Measurements from ENCODE around the gene HADHA. TPM values are rescaled to one million over a fixed set of nuclear protein-coding genes. Genes with fewer than 3 reads are reported as not detected.

HADHA gene
- total RNA-seq, 6 experiments from 2014 or later, result 115 to 246 (median 160) TPM

DNA sequence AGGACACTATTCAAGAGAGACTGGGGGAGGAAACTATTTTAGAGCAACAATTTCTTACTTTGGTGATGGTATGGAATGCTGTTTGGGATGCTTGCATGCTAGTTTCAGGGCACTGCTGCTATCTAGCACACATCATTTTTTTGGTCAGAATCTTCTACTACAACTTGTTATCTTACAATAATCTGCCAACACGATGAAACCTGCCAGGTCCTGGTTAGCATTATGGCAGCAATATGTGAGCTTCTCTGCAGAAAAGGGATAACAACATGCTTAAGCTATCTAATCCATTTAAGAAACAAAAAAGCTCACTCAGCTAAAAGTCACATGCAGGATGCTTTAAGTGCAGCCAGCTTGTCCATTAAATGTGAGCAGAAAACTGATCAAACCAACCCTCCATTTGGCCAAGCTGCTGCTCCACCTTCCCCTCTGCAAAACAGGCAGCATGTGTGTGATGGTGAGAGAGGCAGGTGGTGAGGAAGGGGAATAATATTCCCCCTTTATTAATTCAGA lies 41.4 kb downstream of the HADHA start:
- Histone ChIP-seq H3K4me3 (no peak overlapping the region), H3K4me1 (no peaks in the 10 kb centered on the region), H3K36me3 (peaks cover 7 to 85% (median 38%) of the 10 kb centered on the region in 4 donors), H3K27ac (no peak overlapping the region), H3K9me3 (no peaks in the 10 kb centered on the region), H3K27me3 (no peaks in the 10 kb centered on the region)
- TF ChIP-seq POLR2A (IDR thresholded peaks at IDR 0.05), result no peak
- TF ChIP-seq CTCF (IDR thresholded peaks at IDR 0.05), result no peak
- intact Hi-C loops (cut with DNase I), result no loop called here
- 27% methylated on average over 1 of the region's 1 CpG for WGBS (ENCODE audit: insufficient coverage, low coverage, low lambda C conversion rate, missing lambda C conversion rate)
- DNase-seq (no peak), ATAC-seq (no peak)

- ATAC-seq (no peak), DNase-seq (no peak)
- no peak overlapping the region for H3K27ac ChIP-seq
- WGBS (ENCODE audit: insufficient coverage, low coverage, low lambda C conversion rate, missing lambda C conversion rate), result 90% methylated on average over 4 of the region's 4 CpGs
- H3K27me3 ChIP-seq, result no peaks in the 10 kb centered on the region
- H3K4me1 ChIP-seq, result no peaks in the 10 kb centered on the region
- TF ChIP-seq CTCF (IDR thresholded peaks at IDR 0.05) (no peak), POLR2A (IDR thresholded peaks at IDR 0.05) (no peak)
- no peak overlapping the region for H3K4me3 ChIP-seq
- intact Hi-C loops (cut with DNase I), result no loop called here
- peaks cover 3 to 95% (median 65%) of the 10 kb centered on the region in 4 donors for H3K36me3 ChIP-seq
- H3K9me3 ChIP-seq, result no peaks in the 10 kb centered on the region
Measured at GRCh38 chr2:26197516-26197915, 46.9 kb downstream of the HADHA start.

- TF ChIP-seq CTCF (IDR thresholded peaks at IDR 0.05) (no peak), POLR2A (IDR thresholded peaks at IDR 0.05) (no peak)
- DNase-seq (no peak), ATAC-seq (peak in 2 of 4 donors; percentile 18 to 33)
- intact Hi-C loops (cut with DNase I), result no loop called here
- no peak overlapping the region for H3K27ac ChIP-seq
- no peaks in the 10 kb centered on the region for H3K9me3 ChIP-seq
- H3K4me1 ChIP-seq, result no peaks in the 10 kb centered on the region
- no peaks in the 10 kb centered on the region for H3K27me3 ChIP-seq
- H3K36me3 ChIP-seq, result peaks cover 3 to 93% (median 63%) of the 10 kb centered on the region in 4 donors
- WGBS (ENCODE audit: insufficient coverage, low coverage, low lambda C conversion rate, missing lambda C conversion rate), result 82% methylated on average over 9 of the region's 9 CpGs
- no peak overlapping the region for H3K4me3 ChIP-seq
Measured at GRCh38 chr2:26196683-26197418, 47.6 kb downstream of the HADHA start.

DNA sequence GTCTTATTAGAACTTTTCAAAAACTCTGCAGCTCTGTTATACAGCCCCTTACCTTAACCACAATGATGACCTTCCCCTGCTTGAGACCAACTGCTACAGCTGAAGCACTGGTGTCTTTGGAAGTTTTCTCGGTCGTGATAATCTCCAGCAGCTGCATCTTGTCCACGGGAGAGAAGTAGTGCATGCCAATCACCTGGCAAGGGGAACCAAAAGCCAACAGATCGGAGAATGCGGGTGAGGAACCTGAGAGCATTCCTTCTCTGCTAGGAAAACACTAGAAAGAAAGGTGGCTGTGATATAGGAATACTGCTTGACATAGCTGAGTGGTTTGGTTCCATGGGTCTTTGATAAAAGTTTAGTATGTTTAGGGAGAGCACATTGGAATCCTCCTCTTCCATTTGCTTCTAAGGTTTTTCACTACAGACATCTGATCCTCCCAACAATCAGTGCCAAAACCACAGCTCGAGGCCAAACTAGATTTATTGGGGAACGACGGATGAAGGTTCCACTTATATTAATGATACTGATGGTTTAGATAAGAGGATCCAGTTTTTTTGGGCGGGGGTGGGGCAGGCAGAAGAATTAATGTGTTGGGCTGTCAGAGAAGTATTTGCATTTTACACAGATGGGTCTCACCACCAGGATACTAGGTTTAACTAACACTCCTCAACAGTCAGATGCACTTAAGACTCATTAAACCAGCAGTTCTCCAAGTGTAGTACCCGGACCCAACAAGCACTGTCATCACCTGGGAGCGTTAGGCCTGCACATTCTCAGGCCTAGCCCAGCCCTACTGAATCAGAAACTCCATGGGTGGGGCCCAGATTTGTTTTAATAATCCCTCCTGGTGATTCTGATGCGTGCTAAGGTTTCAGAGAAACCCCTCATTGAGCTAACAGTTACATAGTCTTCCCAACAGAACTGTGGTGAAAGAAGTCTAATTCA lies 49.1 kb downstream of the HADHA start:
- no peaks in the 10 kb centered on the region for H3K4me1 ChIP-seq
- WGBS (ENCODE audit: insufficient coverage, low coverage, low lambda C conversion rate, missing lambda C conversion rate), result 86% methylated on average over 10 of the region's 12 CpGs
- no peak overlapping the region for H3K27ac ChIP-seq
- DNase-seq, result no peak
- ATAC-seq, result no peak
- TF ChIP-seq POLR2A (IDR thresholded peaks at IDR 0.05), result no peak
- no peak for TF ChIP-seq CTCF (IDR thresholded peaks at IDR 0.05)
- intact Hi-C loops (cut with DNase I), result no loop called here
- H3K9me3 ChIP-seq, result no peaks in the 10 kb centered on the region
- no peak overlapping the region for H3K4me3 ChIP-seq
- no peaks in the 10 kb centered on the region for H3K27me3 ChIP-seq
- peaks cover 3 to 88% (median 62%) of the 10 kb centered on the region in 4 donors for H3K36me3 ChIP-seq
